Measurements from ENCODE around the gene PLEKHA6. TPM values are rescaled to one million over a fixed set of nuclear protein-coding genes. Genes with fewer than 3 reads are reported as not detected.

Gene PLEKHA6
- polyA plus RNA-seq, 1 donor from 2014 or later = 22.6 TPM

- TF ChIP-seq SMC3 (conservative IDR thresholded peaks at IDR 0.05; ENCODE audit: poor library complexity) (no peak), MXI1 (conservative IDR thresholded peaks at IDR 0.05; ENCODE audit: poor library complexity, severe bottlenecking) (no peak), CTCF (IDR thresholded peaks at IDR 0.05; ENCODE audit: poor library complexity, severe bottlenecking) (no peak), EZH2 (IDR thresholded peaks at IDR 0.05; ENCODE audit: borderline replicate concordance, insufficient read depth, low read length, poor library complexity, severe bottlenecking) (no peak), EP300 (conservative IDR thresholded peaks at IDR 0.05; ENCODE audit: poor library complexity, severe bottlenecking) (no peak), POLR2AphosphoS5 (IDR thresholded peaks at IDR 0.05) (no peak), TAF1 (IDR thresholded peaks at IDR 0.05; ENCODE audit: low read depth) (no peak), RAD21 (conservative IDR thresholded peaks at IDR 0.05) (no peak)
- TF ChIP-seq, protein P1, sequence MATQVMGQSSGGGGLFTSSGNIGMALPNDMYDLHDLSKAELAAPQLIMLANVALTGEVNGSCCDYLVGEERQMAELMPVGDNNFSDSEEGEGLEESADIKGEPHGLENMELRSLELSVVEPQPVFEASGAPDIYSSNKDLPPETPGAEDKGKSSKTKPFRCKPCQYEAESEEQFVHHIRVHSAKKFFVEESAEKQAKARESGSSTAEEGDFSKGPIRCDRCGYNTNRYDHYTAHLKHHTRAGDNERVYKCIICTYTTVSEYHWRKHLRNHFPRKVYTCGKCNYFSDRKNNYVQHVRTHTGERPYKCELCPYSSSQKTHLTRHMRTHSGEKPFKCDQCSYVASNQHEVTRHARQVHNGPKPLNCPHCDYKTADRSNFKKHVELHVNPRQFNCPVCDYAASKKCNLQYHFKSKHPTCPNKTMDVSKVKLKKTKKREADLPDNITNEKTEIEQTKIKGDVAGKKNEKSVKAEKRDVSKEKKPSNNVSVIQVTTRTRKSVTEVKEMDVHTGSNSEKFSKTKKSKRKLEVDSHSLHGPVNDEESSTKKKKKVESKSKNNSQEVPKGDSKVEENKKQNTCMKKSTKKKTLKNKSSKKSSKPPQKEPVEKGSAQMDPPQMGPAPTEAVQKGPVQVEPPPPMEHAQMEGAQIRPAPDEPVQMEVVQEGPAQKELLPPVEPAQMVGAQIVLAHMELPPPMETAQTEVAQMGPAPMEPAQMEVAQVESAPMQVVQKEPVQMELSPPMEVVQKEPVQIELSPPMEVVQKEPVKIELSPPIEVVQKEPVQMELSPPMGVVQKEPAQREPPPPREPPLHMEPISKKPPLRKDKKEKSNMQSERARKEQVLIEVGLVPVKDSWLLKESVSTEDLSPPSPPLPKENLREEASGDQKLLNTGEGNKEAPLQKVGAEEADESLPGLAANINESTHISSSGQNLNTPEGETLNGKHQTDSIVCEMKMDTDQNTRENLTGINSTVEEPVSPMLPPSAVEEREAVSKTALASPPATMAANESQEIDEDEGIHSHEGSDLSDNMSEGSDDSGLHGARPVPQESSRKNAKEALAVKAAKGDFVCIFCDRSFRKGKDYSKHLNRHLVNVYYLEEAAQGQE (IDR thresholded peaks at IDR 0.05; ENCODE audit: borderline replicate concordance) = no peak
- no peaks in the 10 kb centered on the region for H3K9me3 ChIP-seq (ENCODE audit: low read length)
- no peaks in the 10 kb centered on the region for H3K9me2 ChIP-seq (ENCODE audit: insufficient read depth, low read length)
- no peaks in the 10 kb centered on the region for H3K27me3 ChIP-seq (ENCODE audit: insufficient read depth, low read depth, low read length)
- no peak overlapping the region for H3K4me3 ChIP-seq (ENCODE audit: low read length)
- no peak overlapping the region for H2AFZ ChIP-seq (ENCODE audit: low read depth, low read length)
- no peak overlapping the region for H3K27ac ChIP-seq (ENCODE audit: low read length)
- H4K20me1 ChIP-seq (ENCODE audit: insufficient read depth) = no peaks in the 10 kb centered on the region
- no peak overlapping the region for H3K4me2 ChIP-seq (ENCODE audit: low read length)
- no peaks in the 10 kb centered on the region for H3K79me2 ChIP-seq (replicated peaks; ENCODE audit: insufficient read depth, low read length)
- no peaks in the 10 kb centered on the region for H3F3A ChIP-seq (ENCODE audit: insufficient read depth, low read length, poor library complexity, severe bottlenecking)
- no peak overlapping the region for H3K9ac ChIP-seq (ENCODE audit: low read length)
- peaks cover 26% of the 10 kb centered on the region for H3K36me3 ChIP-seq (ENCODE audit: insufficient read depth, low read length)
These were observed 135.1 kb downstream of the PLEKHA6 start for GRCh38 chr1:204224655-204225054.

- H3K9ac ChIP-seq (ENCODE audit: low read length) = no peak overlapping the region
- no peak overlapping the region for H2AFZ ChIP-seq (ENCODE audit: low read depth, low read length)
- H4K20me1 ChIP-seq (ENCODE audit: insufficient read depth) = no peaks in the 10 kb centered on the region
- no peak overlapping the region for H3K4me2 ChIP-seq (ENCODE audit: low read length)
- H3K27me3 ChIP-seq (ENCODE audit: insufficient read depth, low read depth, low read length) = no peaks in the 10 kb centered on the region
- no peaks in the 10 kb centered on the region for H3K79me2 ChIP-seq (replicated peaks; ENCODE audit: insufficient read depth, low read length)
- H3K36me3 ChIP-seq (ENCODE audit: insufficient read depth, low read length) = peaks cover 12% of the 10 kb centered on the region
- TF ChIP-seq EZH2 (IDR thresholded peaks at IDR 0.05; ENCODE audit: borderline replicate concordance, insufficient read depth, low read length, poor library complexity, severe bottlenecking) = no peak
- TF ChIP-seq, protein P1 (IDR thresholded peaks at IDR 0.05; ENCODE audit: borderline replicate concordance) = no peak
- TF ChIP-seq TAF1 (IDR thresholded peaks at IDR 0.05; ENCODE audit: low read depth) = no peak
- TF ChIP-seq RAD21 (conservative IDR thresholded peaks at IDR 0.05) = no peak
- TF ChIP-seq POLR2AphosphoS5 (IDR thresholded peaks at IDR 0.05) = no peak
- no peak for TF ChIP-seq EP300 (conservative IDR thresholded peaks at IDR 0.05; ENCODE audit: poor library complexity, severe bottlenecking)
- TF ChIP-seq SMC3 (conservative IDR thresholded peaks at IDR 0.05; ENCODE audit: poor library complexity) = no peak
- TF ChIP-seq MXI1 (conservative IDR thresholded peaks at IDR 0.05; ENCODE audit: poor library complexity, severe bottlenecking) = no peak
- no peak for TF ChIP-seq CTCF (IDR thresholded peaks at IDR 0.05; ENCODE audit: poor library complexity, severe bottlenecking)
- no peaks in the 10 kb centered on the region for H3K9me3 ChIP-seq (ENCODE audit: low read length)
- no peaks in the 10 kb centered on the region for H3K9me2 ChIP-seq (ENCODE audit: insufficient read depth, low read length)
- H3K27ac ChIP-seq (ENCODE audit: low read length) = no peak overlapping the region
- H3K4me3 ChIP-seq (ENCODE audit: low read length) = no peak overlapping the region
- no peaks in the 10 kb centered on the region for H3F3A ChIP-seq (ENCODE audit: insufficient read depth, low read length, poor library complexity, severe bottlenecking)
These were observed 136.4 kb downstream of the PLEKHA6 start for GRCh38 chr1:204223129-204223860.

Measured in neural cell (in vitro differentiated cells).